ENCODE results near the gene B3GAT1. TPM values are rescaled to one million over a fixed set of nuclear protein-coding genes. Genes with fewer than 3 reads are reported as not detected.

B3GAT1 gene
- total RNA-seq, 1 experiment from 2014 or later: 34.3 TPM

GRCh38 chr11:134355656-134356055 is 56.4 kb downstream of the B3GAT1 start:
- H3K79me1 ChIP-seq (ENCODE audit: insufficient read depth, low read depth, low read length, poor library complexity, severe bottlenecking): no peaks in the 10 kb centered on the region
- H4K91ac ChIP-seq (ENCODE audit: insufficient read length, low read depth, low read length): no peak overlapping the region
- no peak overlapping the region for H3K4ac ChIP-seq (ENCODE audit: low read depth, low read length)
- Mint-ChIP-seq H3K9me3 (peaks cover 5 to 6% of the 10 kb centered on the region in 2 experiments; a peak in 3 of 5 replicates), H3K36me3 (ENCODE audit: insufficient read depth in 1 of 3, low read depth in 3 of 3) (no peaks in the 10 kb centered on the region; a peak in 2 of 7 replicates), H3K4me3 (no peak overlapping the region), H3K4me1 (peaks cover 4 to 5% of the 10 kb centered on the region in 2 experiments), H3K27ac (no peak overlapping the region), H3K27me3 (ENCODE audit: low read depth) (peaks cover 29% of the 10 kb centered on the region)
- H3K9ac ChIP-seq (ENCODE audit: extremely low read depth, insufficient read length, low read length): no peak overlapping the region
- H2BK15ac ChIP-seq (ENCODE audit: low read depth, low read length): no peak overlapping the region
- H4K5ac ChIP-seq (ENCODE audit: insufficient read length, low read depth, low read length): no peak overlapping the region
- no peaks in the 10 kb centered on the region for H4K20me1 ChIP-seq (ENCODE audit: control insufficient read depth, insufficient read depth, insufficient read length)
- H2AFZ ChIP-seq (ENCODE audit: low read length): no peak overlapping the region
- WGBS (ENCODE audit: extremely low coverage, insufficient read length, low lambda C conversion rate): no CpG with 5 or more reads among the region's 5 CpGs
- H3K27me3 ChIP-seq (ENCODE audit: insufficient read depth, low read length): peaks cover 3% of the 10 kb centered on the region; the same call in 1 of the 2 replicates
- H2BK20ac ChIP-seq (ENCODE audit: low read depth, low read length, poor library complexity, severe bottlenecking): no peak overlapping the region
- no peaks in the 10 kb centered on the region for H3K79me2 ChIP-seq (ENCODE audit: insufficient read depth, low read length)
- no peak overlapping the region for H3K18ac ChIP-seq (ENCODE audit: insufficient read length, low read depth, low read length)
- H2AK5ac ChIP-seq (ENCODE audit: insufficient read length, low read length): no peak overlapping the region
- H2BK12ac ChIP-seq (ENCODE audit: insufficient read length, low read depth, low read length): no peak overlapping the region
- H2BK5ac ChIP-seq (ENCODE audit: insufficient read length, low read length): no peak overlapping the region
- no peaks in the 10 kb centered on the region for H3K4me1 ChIP-seq (ENCODE audit: insufficient read depth, low read length)
- H3K23me2 ChIP-seq (ENCODE audit: insufficient read length, low read depth, low read length, poor library complexity, severe bottlenecking): no peaks in the 10 kb centered on the region
- H3K27ac ChIP-seq (ENCODE audit: insufficient read length, low read depth, low read length): no peak overlapping the region
- no peak overlapping the region for H4K8ac ChIP-seq (replicated peaks; ENCODE audit: insufficient read length, low read depth, low read length)
- no peak overlapping the region for H3K14ac ChIP-seq (ENCODE audit: insufficient read depth, low read length)
- H3K23ac ChIP-seq (ENCODE audit: insufficient read length, low read depth, low read length): no peak overlapping the region
- no peak overlapping the region for H3T11ph ChIP-seq (ENCODE audit: low read length)
- no peak overlapping the region for H3K4me2 ChIP-seq (ENCODE audit: insufficient read depth, insufficient read length, low read length)
- H2BK120ac ChIP-seq (ENCODE audit: low read depth, low read length, poor library complexity, severe bottlenecking): no peak overlapping the region
- no peaks in the 10 kb centered on the region for H3K9me3 ChIP-seq (ENCODE audit: control insufficient read depth, low read depth, low read length)
- TF ChIP-seq CTCF (conservative IDR thresholded peaks at IDR 0.05): no peak
- H3K56ac ChIP-seq (ENCODE audit: insufficient read length, low read depth, low read length): no peak overlapping the region
- DNase-seq: no peak
